Hepatocyte (in vitro differentiated cells): Measurements from ENCODE around the gene VPS54. TPM values are rescaled to one million over a fixed set of nuclear protein-coding genes. Genes with fewer than 3 reads are reported as not detected.

Source experiments
- DNase-seq: peaks from one replicate; pipeline ENCODE4 v3.0.0-alpha.2; 2016; ENCODE audit warnings: low spot score
- H2AFZ ChIP-seq: fragments of 200-600 bp; sonication (generic); 2 replicates; pipeline ENCODE4 v1.6.0; 2016; ENCODE audit warnings: antibody characterized with exemption, mild to moderate bottlenecking
- H3K27ac ChIP-seq: fragments of 200-600 bp; sonication (generic); 2 replicates; pipeline ENCODE4 v1.5.1; 2016; ENCODE audit warnings: mild to moderate bottlenecking
- H3K27me3 ChIP-seq: fragments of 200-600 bp; sonication (generic); 2 replicates; pipeline ENCODE4 v1.6.1; 2016
- H3K36me3 ChIP-seq: fragments of 200-600 bp; sonication (generic); replicated peaks from 2 replicates; pipeline ENCODE4 v1.5.1; 2016; ENCODE audit warnings: low read depth; ENCODE audit not compliant: insufficient read depth
- H3K4me1 ChIP-seq: fragments of 200-600 bp; sonication (generic); 2 replicates; pipeline ENCODE4 v1.5.1; 2016; ENCODE audit warnings: mild to moderate bottlenecking, moderate library complexity; ENCODE audit not compliant: insufficient read depth
- H3K4me2 ChIP-seq: fragments of 200-600 bp; sonication (generic); 2 replicates; pipeline ENCODE4 v1.6.0; 2016
- H3K4me3 ChIP-seq: fragments of 200-600 bp; sonication (generic); 2 replicates; pipeline ENCODE4 v1.5.1; 2016; ENCODE audit warnings: mild to moderate bottlenecking
- H3K79me2 ChIP-seq: fragments of 200-600 bp; sonication (generic); 2 replicates; pipeline ENCODE4 v1.6.0; 2017; ENCODE audit warnings: mild to moderate bottlenecking
- H3K9me2 ChIP-seq: fragments of 200-600 bp; sonication (generic); replicated peaks from 2 replicates; pipeline ENCODE4 v1.6.0; 2017; ENCODE audit warnings: mild to moderate bottlenecking; ENCODE audit not compliant: insufficient read depth
- H3K9me3 ChIP-seq: fragments of 200-600 bp; sonication (generic); 2 replicates; pipeline ENCODE4 v1.5.1; 2016; ENCODE audit warnings: low read depth, mild to moderate bottlenecking
- H4K20me1 ChIP-seq: fragments of 200-600 bp; sonication (generic); 2 replicates; pipeline ENCODE4 v1.6.0; 2016; ENCODE audit warnings: mild to moderate bottlenecking; ENCODE audit not compliant: insufficient read depth, poor library complexity, severe bottlenecking
- EZH2 ChIP-seq: fragments of 200-600 bp; sonication (generic); IDR thresholded peaks from 2 replicates; pipeline ENCODE4 v1.6.1; 2016; ENCODE audit warnings: antibody characterized with exemption, mild to moderate bottlenecking, borderline replicate concordance
- EZH2phosphoT487 ChIP-seq: fragments of 200-600 bp; sonication (generic); IDR thresholded peaks from one replicate; pipeline ENCODE4 v1.6.1; 2018; ENCODE audit warnings: antibody characterized with exemption, mild to moderate bottlenecking, low read depth, moderate library complexity; ENCODE audit not compliant: unreplicated experiment, severe bottlenecking
- WGBS: methylation state at CpG from one replicate; pipeline ENCODE4 v1.1.6; 2016; ENCODE audit warnings: low lambda C conversion rate; ENCODE audit errors: missing lambda C conversion rate; 5-methylcytosine and 5-hydroxymethylcytosine counted together
- polyA plus RNA-seq: library from polyadenylated mRNA; unstranded; fragments of >200 nt; fragmentation: Nextera tagmentation; extraction: Ambion mirVana; gene quantifications from 2 replicates; pipeline ENCODE4 v1.2.1, GENCODE V29; 2016
- total RNA-seq: library from RNA; depleted of rRNA; stranded (reverse); fragments of >200 nt; gene quantifications from 2 replicates; pipeline ENCODE4 v1.2.3, GENCODE V29; 2014
- TF ChIP-seq, protein P1 (sequence below): fragments of 200-600 bp; sonication (generic); IDR thresholded peaks from 2 replicates; pipeline ENCODE4 v1.5.1; 2016; ENCODE audit warnings: antibody characterized with exemption, mild to moderate bottlenecking; ENCODE audit not compliant: poor library complexity

Gene VPS54
- total and polyA plus RNA-seq, 2 experiments from 2014 or later = 14.5 to 40.5 TPM

DNA sequence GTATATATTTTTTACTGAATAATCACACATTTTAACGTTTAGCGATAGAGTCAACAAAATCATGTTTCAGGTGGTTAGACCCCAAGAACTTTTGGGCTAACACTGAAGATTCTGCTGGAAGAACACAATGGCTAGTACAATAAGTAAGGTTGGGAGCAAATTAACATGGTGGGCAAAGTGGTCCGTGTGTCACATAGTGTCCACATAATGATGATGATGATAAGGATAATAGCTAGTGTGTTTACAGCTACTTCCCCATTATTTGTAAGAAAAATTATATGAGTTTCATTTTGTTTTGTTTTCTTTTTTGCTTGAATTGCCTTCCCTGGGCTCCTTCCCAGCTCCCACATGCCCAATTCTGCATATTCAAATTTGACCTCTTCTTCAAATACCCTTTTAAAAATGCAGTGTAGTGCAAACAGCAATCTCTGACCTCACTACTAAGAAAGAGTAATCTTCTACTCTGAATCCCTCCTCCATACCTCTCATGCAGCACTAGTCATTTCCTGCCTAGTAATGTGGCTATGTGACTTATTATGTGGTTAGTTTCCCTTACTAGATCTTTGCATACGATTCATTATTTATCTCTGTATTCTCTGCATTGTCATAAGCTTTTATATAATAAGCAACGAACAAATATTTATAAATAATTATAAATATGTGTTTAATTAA lies 16.9 kb upstream of the VPS54 start:
- Histone ChIP-seq H4K20me1 (no peaks in the 10 kb centered on the region), H3K9me2 (no peaks in the 10 kb centered on the region), H3K4me2 (no peak overlapping the region), H3K4me3 (no peak overlapping the region), H3K36me3 (no peaks in the 10 kb centered on the region), H3K4me1 (no peaks in the 10 kb centered on the region), H3K9me3 (no peaks in the 10 kb centered on the region), H2AFZ (no peak overlapping the region), H3K27me3 (no peaks in the 10 kb centered on the region), H3K27ac (no peak overlapping the region), H3K79me2 (no peaks in the 10 kb centered on the region)
- WGBS = 88% methylated on average over 5 of the region's 5 CpGs
- no peak for DNase-seq
- TF ChIP-seq EZH2 (no peak), EZH2phosphoT487 (no peak)
- TF ChIP-seq, protein P1, sequence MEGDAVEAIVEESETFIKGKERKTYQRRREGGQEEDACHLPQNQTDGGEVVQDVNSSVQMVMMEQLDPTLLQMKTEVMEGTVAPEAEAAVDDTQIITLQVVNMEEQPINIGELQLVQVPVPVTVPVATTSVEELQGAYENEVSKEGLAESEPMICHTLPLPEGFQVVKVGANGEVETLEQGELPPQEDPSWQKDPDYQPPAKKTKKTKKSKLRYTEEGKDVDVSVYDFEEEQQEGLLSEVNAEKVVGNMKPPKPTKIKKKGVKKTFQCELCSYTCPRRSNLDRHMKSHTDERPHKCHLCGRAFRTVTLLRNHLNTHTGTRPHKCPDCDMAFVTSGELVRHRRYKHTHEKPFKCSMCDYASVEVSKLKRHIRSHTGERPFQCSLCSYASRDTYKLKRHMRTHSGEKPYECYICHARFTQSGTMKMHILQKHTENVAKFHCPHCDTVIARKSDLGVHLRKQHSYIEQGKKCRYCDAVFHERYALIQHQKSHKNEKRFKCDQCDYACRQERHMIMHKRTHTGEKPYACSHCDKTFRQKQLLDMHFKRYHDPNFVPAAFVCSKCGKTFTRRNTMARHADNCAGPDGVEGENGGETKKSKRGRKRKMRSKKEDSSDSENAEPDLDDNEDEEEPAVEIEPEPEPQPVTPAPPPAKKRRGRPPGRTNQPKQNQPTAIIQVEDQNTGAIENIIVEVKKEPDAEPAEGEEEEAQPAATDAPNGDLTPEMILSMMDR = no peak

DNA sequence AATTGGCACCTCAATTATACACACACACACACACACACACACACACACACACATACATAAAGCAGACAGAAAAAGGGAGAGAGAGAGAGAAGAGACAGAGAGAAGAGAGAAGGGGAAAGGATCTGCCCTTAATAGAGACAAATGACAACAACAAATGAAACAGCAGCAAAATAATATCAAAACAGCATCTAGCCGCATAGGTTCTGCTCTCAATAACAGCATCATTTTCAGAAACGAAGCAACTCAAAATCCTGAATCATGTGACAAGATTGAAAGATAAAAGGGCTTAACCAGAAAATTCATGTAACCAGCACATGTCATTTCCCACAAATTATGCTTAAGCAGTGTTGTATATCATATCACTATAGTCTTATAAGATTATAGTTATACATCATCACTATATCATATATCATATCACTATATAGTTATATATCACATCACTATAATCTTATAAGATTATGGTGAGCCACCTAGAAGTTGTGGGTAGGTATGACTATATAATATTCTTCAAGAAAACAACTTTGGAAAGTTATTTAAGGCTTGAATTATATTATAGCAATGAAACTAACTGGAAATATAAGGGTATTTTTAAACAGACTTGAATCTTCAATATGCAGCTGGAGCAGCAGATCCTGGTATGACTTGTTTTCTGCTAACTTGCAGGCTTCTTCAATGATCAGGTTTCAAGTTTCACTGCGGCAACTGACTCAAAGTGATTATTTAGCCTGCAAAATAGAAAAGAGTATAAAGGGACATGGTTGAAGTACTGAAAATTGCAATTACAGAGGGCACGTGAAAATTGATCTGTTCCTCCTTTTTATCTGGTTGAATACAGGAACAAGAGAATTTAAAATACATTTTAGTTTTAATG lies 16.1 kb upstream of the VPS54 start:
- Histone ChIP-seq H2AFZ (no peak overlapping the region), H3K27ac (no peak overlapping the region), H3K27me3 (no peaks in the 10 kb centered on the region), H3K79me2 (no peaks in the 10 kb centered on the region), H3K4me3 (no peak overlapping the region), H3K4me1 (no peaks in the 10 kb centered on the region), H3K9me2 (no peaks in the 10 kb centered on the region), H4K20me1 (no peaks in the 10 kb centered on the region), H3K4me2 (no peak overlapping the region), H3K9me3 (no peaks in the 10 kb centered on the region), H3K36me3 (no peaks in the 10 kb centered on the region)
- no peak for DNase-seq
- TF ChIP-seq, protein P1 = no peak
- no peak for TF ChIP-seq EZH2
- WGBS = 54% methylated on average over 4 of the region's 4 CpGs

DNA sequence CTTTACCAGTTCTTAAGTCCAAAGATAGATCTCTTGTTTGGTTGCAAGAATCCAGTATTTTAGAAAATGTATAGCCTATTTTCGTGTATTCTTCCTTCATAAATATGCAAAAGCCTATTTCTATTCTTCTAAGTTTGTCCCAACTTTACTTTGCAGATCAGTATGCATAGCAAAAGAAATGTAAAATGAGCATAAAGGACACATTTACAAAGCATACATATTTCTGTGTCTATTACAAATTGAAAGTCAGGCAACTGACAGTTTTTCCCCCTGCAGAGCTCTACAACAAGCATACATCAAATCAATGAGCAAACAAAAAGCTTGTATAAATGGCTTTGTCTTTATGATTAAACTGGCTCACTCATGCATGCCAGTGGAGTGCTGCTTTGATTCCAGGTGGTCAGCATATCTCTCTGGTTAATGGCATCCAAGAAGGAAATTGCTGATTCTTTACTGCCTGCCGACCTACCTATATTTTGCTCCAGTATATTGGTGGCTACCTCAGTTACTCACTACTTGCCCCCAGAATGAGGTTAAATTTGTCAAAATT lies 10.0 kb upstream of the VPS54 start:
- H3K9me3 ChIP-seq = no peaks in the 10 kb centered on the region
- H3K79me2 ChIP-seq = no peaks in the 10 kb centered on the region
- no peak overlapping the region for H3K4me2 ChIP-seq
- H3K27me3 ChIP-seq = no peaks in the 10 kb centered on the region
- H3K36me3 ChIP-seq = no peaks in the 10 kb centered on the region
- no peak overlapping the region for H3K27ac ChIP-seq
- WGBS = 73% methylated on average over 2 of the region's 2 CpGs
- no peak overlapping the region for H3K4me3 ChIP-seq
- TF ChIP-seq EZH2phosphoT487 (no peak), EZH2 (no peak)
- TF ChIP-seq, protein P1 = no peak
- H2AFZ ChIP-seq = no peak overlapping the region
- peaks cover 4% of the 10 kb centered on the region for H3K4me1 ChIP-seq
- no peaks in the 10 kb centered on the region for H3K9me2 ChIP-seq
- H4K20me1 ChIP-seq = no peaks in the 10 kb centered on the region
- DNase-seq = no peak
